Immature natural killer cell (primary cell): Measurements from ENCODE around the gene CFD. TPM values are rescaled to one million over a fixed set of nuclear protein-coding genes. Genes with fewer than 3 reads are reported as not detected.
"Not testable (repeated sequence)": the region's sequence is repeated elsewhere in the genome, so short reads cannot be mapped to it uniquely, and the experiment has no call there.

ENCODE experiments used
- DNase-seq, 3 donors: peaks; one replicate each; pipeline ENCODE4 v3.0.0; 2022; ENCODE audit warnings: mixed read lengths in 1 of 3
- H3K27ac Mint-ChIP-seq, 6 donors: one replicate each; pipeline ENCODE4 v1.8.0; 2020; ENCODE audit warnings: mixed read lengths in 6 of 6, mild to moderate bottlenecking in 5 of 6, inconsistent platforms in 4 of 6, moderate library complexity in 3 of 6
- H3K27me3 Mint-ChIP-seq, 3 donors: one replicate each; pipeline ENCODE4 v1.8.0; 2020 to 2021; ENCODE audit warnings: low read depth in 3 of 3, mild to moderate bottlenecking in 3 of 3, mixed read lengths in 3 of 3, moderate library complexity in 3 of 3, inconsistent platforms in 1 of 3
- H3K36me3 Mint-ChIP-seq, 3 donors: one replicate each; pipeline ENCODE4 v1.8.0; 2020; ENCODE audit warnings: mixed read lengths in 3 of 3, inconsistent platforms in 2 of 3, mild to moderate bottlenecking in 2 of 3
- H3K4me1 Mint-ChIP-seq, 2 donors: one replicate each; pipeline ENCODE4 v1.8.0; 2020; ENCODE audit warnings: inconsistent platforms in 2 of 2, mild to moderate bottlenecking in 2 of 2, mixed read lengths in 2 of 2, moderate library complexity in 1 of 2
- H3K4me3 Mint-ChIP-seq, 5 donors: one replicate each; pipeline ENCODE4 v1.8.0; 2020; ENCODE audit warnings: mild to moderate bottlenecking in 5 of 5, mixed read lengths in 5 of 5, inconsistent platforms in 3 of 5, moderate library complexity in 3 of 5
- H3K9me3 Mint-ChIP-seq, 6 donors: one replicate each; pipeline ENCODE4 v1.8.0; 2020; ENCODE audit warnings: mild to moderate bottlenecking in 6 of 6, mixed read lengths in 6 of 6, inconsistent platforms in 4 of 6, moderate library complexity in 3 of 6
- polyA plus RNA-seq, 3 donors: library from polyadenylated mRNA; unstranded; fragments of 300-500 nt; fragmentation: Illumina TruSeq; gene quantifications; one replicate each; pipeline ENCODE4 v1.2.3, GENCODE V29; 2021

The CFD gene
- polyA plus RNA-seq, 3 donors from 2014 or later: 1.5 to 4.1 (median 3.6) TPM

DNA sequence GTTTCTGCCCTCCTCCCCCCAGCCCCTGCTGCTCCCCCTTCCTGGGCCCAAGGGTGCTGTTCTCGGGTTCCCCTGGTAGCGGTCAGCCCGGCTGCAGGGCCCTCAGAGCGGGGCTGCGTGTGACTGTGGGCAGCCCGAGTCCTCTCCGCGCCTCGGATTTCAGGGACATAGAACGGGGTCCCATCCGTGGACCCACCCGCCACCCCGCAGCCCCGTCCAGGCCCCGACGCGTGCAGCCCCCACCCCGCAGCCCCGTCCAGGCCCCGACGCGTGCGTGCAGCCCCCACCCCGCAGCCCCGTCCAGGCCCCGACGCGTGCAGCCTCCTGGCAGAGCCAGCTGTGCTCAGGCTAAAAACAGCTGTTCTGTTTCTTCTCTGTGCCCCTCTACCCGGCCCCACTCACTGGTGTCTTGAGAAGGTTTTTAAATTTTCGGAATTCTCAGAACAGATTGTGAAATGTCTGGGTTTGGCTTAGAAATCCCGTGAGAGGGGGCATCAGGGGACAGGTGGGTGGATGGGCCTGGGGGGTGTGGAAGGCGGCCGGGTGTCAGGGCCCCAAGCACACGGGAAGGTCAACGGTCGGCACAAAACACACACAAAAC, 24.2 kb upstream of the CFD start:
- no peak for DNase-seq
- Mint-ChIP-seq H3K27ac (no peak overlapping the region), H3K36me3 (no peaks in the 10 kb centered on the region), H3K9me3 (no peaks in the 10 kb centered on the region), H3K27me3 (peaks cover 1 to 5% (median 4%) of the 10 kb centered on the region in 3 donors), H3K4me3 (no peak overlapping the region), H3K4me1 (no peaks in the 10 kb centered on the region)

DNA sequence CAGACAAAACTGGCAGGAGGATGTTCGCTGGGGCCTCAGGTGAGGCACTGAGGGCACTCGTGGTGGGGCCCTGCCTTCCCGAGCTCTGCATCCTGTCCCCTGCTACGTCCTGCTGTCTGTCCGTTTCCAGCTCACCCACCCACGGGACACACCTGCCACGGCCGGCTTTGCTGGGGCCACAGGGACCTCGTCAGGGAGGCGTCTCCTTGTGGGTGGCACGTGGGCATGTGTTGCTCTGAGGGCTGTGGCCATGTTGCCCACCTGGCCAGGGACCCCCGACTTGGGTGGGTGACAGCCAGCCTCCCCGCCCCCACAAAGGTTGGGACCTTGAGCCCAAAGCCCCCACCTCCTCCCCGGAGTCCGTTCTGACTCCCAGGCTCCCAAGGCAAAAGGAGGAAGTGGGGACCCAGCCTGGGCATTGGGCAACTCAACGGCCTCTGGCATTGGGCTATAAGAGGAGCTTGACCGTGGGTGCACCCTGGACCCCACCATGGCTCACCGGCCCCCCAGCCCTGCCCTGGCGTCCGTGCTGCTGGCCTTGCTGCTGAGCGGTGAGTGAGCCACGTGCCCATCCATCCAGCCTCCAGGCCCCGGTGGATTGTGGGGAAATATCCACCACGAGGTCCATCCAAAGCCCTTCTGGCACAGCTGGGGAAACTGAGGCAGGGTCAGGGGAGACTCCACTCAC, 18.8 kb upstream of the CFD start, which contains the start of gene PRTN3:
Gene PRTN3 (plus strand): TSS at position 481 of the 688 bp plus-strand sequence. CDS start 10 bp downstream, at position 491.
- H3K27ac Mint-ChIP-seq: peak within 1 kb of the TSS in 1 of 6 donors; percentile 69
- no peak for DNase-seq

DNA sequence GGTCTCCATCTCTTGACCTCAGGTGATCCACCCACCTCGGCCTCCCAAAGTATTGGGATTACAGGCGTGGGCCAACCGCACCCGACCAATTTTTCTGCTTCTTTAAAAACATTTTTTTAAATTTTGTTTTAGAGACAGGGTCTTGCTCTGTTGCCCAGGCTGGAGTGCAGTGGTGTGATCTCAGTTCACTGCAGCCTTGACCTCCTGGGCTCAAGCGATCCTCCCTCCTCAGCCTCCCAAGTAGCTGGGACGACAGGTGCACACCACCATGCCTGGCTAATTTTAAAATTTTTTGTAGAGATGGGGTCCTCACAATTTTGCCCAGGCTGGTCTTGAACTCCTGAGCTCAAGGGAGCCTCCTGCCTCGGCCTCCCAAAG, 16.7 kb upstream of the CFD start:
- not testable (repeated sequence) for DNase-seq, H3K9me3 Mint-ChIP-seq, H3K27ac Mint-ChIP-seq, H3K4me3 Mint-ChIP-seq, H3K36me3 Mint-ChIP-seq, H3K4me1 Mint-ChIP-seq
- peaks cover 13 to 14% (median 14%) of the 10 kb centered on the region in 3 donors for H3K27me3 Mint-ChIP-seq

More for the DNA sequence above, 18.8 kb upstream of the CFD start, which contains the start of gene PRTN3:
- H3K27me3 Mint-ChIP-seq: peaks cover 10 to 14% (median 14%) of the 10 kb centered on the region in 3 donors
- peaks cover 0 to 3% (median 0%) of the 10 kb centered on the region in 3 donors for H3K36me3 Mint-ChIP-seq
- peaks cover 0 to 2% (median 0%) of the 10 kb centered on the region in 6 donors for H3K9me3 Mint-ChIP-seq
- peaks cover 0 to 2% of the 10 kb centered on the region in 2 donors for H3K4me1 Mint-ChIP-seq
- peak within 1 kb of the TSS in 1 of 5 donors; percentile 40 for H3K4me3 Mint-ChIP-seq

DNA sequence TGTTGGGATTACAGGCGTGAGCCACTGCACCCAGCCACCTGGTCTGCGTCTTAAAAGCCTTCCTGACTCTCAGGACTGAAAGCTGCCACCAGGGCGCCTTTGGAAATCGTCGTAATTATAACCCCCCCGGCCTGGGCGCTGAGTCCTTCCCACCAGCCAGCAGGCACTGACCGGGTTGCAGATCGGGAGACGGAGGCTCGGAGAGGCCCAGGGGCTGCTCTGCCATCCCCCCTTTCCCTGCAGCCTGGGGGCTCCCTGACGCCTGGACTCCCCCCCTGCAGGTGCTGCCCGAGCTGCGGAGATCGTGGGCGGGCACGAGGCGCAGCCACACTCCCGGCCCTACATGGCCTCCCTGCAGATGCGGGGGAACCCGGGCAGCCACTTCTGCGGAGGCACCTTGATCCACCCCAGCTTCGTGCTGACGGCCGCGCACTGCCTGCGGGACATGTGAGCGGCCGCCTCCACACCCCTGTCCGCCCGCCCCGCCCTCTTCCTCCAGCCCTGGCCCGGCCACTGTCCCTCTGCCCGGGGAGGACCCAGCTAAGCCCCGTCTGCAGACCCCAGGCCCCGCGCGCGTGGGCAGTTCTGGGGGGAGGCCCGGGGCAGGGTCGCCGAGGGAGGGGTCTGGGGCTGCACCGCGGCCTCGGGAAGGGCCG, 16.2 kb upstream of the CFD start:
- peaks cover 0 to 2% (median 0%) of the 10 kb centered on the region in 6 donors for H3K9me3 Mint-ChIP-seq
- no peak for DNase-seq
- H3K27ac Mint-ChIP-seq: no peak overlapping the region
- peaks cover 13 to 14% (median 14%) of the 10 kb centered on the region in 3 donors for H3K27me3 Mint-ChIP-seq
- H3K4me3 Mint-ChIP-seq: no peak overlapping the region
- H3K36me3 Mint-ChIP-seq: peaks cover 0 to 3% (median 0%) of the 10 kb centered on the region in 3 donors
- H3K4me1 Mint-ChIP-seq: peaks cover 0 to 2% of the 10 kb centered on the region in 2 donors

DNA sequence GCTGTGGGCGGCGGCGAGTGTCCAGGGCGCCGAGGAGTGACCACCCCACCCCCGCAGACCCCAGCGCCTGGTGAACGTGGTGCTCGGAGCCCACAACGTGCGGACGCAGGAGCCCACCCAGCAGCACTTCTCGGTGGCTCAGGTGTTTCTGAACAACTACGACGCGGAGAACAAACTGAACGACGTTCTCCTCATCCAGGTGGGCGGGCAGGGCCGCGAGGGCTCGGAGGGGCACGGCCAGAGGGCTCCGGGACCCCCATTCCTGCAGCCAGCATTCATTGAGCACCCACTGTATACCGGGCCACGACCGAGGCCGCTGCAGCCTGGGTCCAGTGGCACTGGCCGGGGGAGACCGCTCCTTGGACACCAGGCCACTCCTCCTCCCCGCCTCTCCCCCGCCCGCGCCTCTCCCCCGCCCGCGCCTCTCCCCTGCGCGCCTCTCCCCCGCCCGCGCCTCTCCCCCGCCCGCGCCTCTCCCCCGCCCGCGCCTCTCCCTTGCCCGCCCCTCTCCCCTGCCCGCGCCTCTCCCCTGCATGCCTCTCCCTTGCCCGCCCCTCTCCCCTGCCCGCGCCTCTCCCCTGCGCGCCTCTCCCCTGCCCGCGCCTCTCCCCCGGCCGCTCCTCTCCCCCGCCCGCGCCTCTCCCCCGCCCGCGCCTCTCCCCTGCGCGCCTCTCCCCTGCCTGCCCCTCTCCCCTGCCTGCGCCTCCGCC, 15.5 kb upstream of the CFD start:
- Mint-ChIP-seq H3K4me3 (no peak overlapping the region), H3K27ac (no peak overlapping the region), H3K36me3 (peaks cover 0 to 3% (median 0%) of the 10 kb centered on the region in 3 donors), H3K9me3 (peaks cover 0 to 2% (median 0%) of the 10 kb centered on the region in 6 donors), H3K27me3 (peaks cover 11 to 14% (median 13%) of the 10 kb centered on the region in 3 donors), H3K4me1 (peaks cover 0 to 2% of the 10 kb centered on the region in 2 donors)
- DNase-seq: no peak

DNA sequence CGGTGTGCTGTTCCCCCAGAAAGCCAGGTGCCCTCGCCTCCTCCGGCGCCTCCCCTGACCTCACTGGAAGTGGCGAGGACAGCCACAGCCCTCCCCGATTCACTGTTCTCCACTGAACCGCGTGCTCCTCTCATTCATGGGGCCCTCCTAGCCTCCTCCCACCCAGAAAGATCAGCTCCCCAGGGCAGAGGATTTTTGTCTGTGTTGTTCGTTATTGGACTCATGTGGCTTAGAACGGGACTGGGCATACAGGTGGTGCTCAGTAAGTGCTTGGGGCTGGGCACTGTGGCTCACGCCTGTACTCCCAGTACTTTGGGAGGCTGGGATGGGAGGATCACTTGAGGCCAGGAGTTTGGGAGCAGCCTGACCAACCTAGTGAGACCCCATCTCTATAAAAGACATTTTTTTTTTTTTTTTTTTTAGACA, 14.9 kb upstream of the CFD start:
- Mint-ChIP-seq H3K4me1 (peaks cover 0 to 2% of the 10 kb centered on the region in 2 donors), H3K27me3 (peaks cover 13 to 15% (median 14%) of the 10 kb centered on the region in 3 donors), H3K27ac (no peak overlapping the region), H3K4me3 (no peak overlapping the region), H3K36me3 (peaks cover 0 to 3% (median 0%) of the 10 kb centered on the region in 3 donors), H3K9me3 (peaks cover 0 to 2% (median 0%) of the 10 kb centered on the region in 6 donors)
- no peak for DNase-seq

DNA sequence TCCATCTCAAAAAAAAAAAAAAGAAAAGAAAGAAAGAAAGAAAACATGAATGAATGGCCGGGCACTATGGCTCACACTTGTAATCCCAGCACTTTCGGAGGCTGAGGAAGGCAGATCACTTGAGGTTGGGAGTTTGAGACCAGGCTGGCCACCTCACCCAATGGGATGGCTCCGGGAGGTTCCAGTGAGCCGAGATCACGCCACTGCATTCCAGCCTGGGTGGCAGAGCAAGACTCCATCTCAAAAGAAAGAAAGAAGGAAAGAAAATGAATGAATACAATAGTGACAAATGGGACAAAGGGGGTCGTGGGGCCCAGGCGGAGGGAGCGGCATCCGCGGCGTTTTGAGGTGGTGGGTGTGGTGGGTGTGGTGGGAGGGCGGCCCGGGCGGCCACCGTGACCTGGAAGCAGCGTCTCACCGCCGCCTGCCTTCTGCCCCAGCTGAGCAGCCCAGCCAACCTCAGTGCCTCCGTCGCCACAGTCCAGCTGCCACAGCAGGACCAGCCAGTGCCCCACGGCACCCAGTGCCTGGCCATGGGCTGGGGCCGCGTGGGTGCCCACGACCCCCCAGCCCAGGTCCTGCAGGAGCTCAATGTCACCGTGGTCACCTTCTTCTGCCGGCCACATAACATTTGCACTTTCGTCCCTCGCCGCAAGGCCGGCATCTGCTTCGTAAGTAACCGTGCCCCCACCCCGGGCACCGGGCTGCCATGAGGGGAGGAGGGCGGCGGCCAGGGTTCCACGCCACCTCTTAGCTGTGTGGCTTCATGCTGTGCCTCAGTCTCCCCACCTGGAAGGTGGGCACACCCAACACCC, 13.6 kb upstream of the CFD start:
- no peak overlapping the region for H3K27ac Mint-ChIP-seq

DNA sequence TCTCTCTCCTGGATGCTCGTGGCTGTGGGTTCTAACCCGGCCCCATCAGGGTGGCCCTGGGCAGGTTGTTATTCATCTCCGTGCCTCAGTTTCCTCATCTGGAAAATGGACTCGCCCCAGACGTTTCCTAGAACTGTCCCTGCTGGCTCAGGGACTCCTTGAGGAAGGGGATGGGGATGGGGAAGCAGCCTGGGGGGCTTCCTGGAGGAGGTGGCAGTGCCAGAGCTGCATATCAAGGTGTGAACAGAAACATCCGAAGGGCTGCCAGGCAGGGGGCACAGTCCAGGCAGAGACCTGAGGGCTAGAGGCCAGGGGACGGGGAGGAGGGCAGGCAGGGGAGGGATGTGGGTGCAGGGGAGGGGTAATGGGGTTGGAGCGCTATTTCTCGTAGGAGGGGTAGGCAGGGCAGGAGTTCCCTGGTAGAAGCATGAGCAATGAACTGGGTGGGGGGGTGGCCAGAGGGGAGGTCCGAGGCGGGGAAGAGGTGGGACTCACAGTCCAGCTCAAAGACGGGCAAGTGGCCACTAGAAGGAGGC, 11.0 kb upstream of the CFD start:
- Mint-ChIP-seq H3K27ac (no peak overlapping the region), H3K9me3 (no peaks in the 10 kb centered on the region), H3K27me3 (peaks cover 4 to 16% (median 9%) of the 10 kb centered on the region in 3 donors), H3K4me3 (no peak overlapping the region), H3K36me3 (no peaks in the 10 kb centered on the region), H3K4me1 (peaks cover 0 to 2% of the 10 kb centered on the region in 2 donors)
- DNase-seq: no peak

More for the DNA sequence above, 13.6 kb upstream of the CFD start:
- Mint-ChIP-seq H3K4me1 (peaks cover 0 to 2% of the 10 kb centered on the region in 2 donors), H3K9me3 (peaks cover 0 to 2% (median 0%) of the 10 kb centered on the region in 6 donors), H3K36me3 (peaks cover 0 to 3% (median 0%) of the 10 kb centered on the region in 3 donors), H3K27me3 (peaks cover 11 to 16% (median 15%) of the 10 kb centered on the region in 3 donors), H3K4me3 (no peak overlapping the region)
- no peak for DNase-seq

DNA sequence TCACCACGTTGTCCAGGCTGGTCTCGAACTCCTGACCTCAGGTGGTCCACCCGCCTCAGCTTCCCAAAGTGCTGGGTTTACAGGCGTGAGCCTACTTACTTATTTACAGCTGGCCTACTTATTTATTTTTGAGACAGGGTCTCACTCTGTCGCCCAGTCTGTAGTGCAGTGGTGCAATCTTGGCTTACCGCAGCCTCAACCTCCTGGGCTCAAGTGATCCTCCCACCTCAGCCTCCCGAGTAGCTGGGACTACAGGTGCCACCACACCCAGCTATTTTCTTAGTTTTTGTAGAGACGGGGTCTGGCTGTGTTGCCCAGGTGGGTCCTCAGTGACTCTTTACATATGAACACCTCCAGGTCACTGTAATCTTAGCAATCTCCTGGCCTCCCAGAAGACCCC, 10.3 kb upstream of the CFD start:
- H3K27ac Mint-ChIP-seq, DNase-seq, H3K4me3 Mint-ChIP-seq, H3K36me3 Mint-ChIP-seq, H3K4me1 Mint-ChIP-seq, H3K9me3 Mint-ChIP-seq: not testable (repeated sequence)
- peaks cover 4 to 16% (median 9%) of the 10 kb centered on the region in 3 donors for H3K27me3 Mint-ChIP-seq

DNA sequence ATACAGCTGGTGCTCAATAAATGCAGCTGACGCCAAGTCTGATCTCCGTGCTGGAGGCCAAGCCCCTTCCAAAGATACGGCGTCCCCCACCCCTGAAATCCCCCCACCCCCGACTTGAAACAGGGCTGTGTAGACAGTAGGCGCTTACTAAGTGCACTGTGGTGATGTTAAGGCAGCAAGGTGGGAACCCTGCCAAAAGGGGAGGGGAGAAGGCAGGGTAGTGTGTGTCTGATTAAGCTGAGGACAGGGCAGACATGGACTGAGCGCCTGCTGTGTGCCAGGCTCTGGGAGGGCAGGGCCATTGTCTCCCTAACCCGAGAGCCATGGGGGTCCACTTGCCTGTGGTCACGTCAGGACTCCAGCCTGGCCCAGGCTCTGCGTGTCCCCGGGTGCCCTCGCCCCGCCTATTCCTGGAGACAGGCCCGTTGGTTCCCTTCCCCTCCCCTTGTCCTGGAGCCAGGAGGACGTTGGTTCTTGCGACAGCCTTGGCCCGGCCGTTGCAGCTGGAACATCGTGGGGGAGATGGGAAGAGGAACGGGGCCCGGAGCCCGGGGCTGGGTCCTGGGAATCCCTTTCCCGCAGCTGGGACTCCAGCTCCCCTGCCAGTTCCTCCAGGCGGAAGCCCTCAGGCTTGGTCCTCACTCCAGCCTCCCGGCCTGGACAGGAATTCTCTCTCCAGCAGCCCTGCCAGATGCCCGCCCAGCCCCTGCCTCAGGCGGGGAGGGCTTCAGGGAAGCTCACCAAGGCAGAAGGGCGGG, 9.1 kb upstream of the CFD start:
- no peak for DNase-seq
- H3K9me3 Mint-ChIP-seq: no peaks in the 10 kb centered on the region
- H3K4me1 Mint-ChIP-seq: no peaks in the 10 kb centered on the region
- no peak overlapping the region for H3K4me3 Mint-ChIP-seq
- H3K27ac Mint-ChIP-seq: no peak overlapping the region
- peaks cover 0 to 14% (median 6%) of the 10 kb centered on the region in 3 donors for H3K27me3 Mint-ChIP-seq
- no peaks in the 10 kb centered on the region for H3K36me3 Mint-ChIP-seq

DNA sequence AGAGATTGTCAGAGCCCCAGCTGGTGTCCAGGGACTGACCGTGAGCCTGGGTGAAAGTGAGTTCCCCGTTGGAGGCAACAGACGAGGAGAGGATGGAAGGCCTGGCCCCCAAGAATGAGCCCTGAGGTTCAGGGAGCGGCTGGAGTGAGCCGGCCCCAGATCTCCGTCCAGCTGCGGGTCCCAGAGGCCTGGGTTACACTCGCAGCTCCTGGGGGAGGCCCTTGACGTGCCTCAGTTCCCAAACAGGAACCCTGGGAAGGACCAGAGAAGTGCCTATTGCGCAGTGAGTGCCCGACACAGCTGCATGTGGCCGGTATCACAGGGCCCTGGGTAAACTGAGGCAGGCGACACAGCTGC, 8.5 kb upstream of the CFD start:
- no peaks in the 10 kb centered on the region for H3K4me1 Mint-ChIP-seq
- DNase-seq: no peak
- no peaks in the 10 kb centered on the region for H3K9me3 Mint-ChIP-seq
- H3K36me3 Mint-ChIP-seq: no peaks in the 10 kb centered on the region
- H3K27ac Mint-ChIP-seq: no peak overlapping the region
- H3K27me3 Mint-ChIP-seq: peaks cover 0 to 10% (median 4%) of the 10 kb centered on the region in 3 donors
- H3K4me3 Mint-ChIP-seq: no peak overlapping the region
